ENCODE results near the gene TST. TPM values are rescaled to one million over a fixed set of nuclear protein-coding genes. Genes with fewer than 3 reads are reported as not detected.

TST gene
- total RNA-seq, 1 experiment from 2014 or later: 11.5 TPM

DNA sequence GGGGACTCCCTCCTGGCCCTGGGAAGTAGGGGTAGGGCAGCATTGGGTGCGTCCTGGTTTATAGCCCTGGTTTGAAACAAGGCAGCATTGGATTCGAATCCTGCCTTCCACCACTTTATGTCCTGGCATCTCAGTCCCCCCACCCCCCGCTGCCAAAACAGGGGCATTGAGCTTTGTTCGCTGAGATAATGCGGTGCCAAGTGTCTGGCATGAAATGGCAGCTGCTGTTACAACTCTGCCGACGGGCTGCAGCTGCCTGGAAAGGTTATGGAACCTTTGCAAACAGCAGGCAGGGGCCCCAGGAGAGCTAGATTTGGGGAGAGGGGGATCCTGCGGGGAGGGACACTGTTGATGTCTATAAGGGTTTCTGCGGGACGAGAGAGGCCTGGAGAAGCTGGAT, 1.9 kb downstream of the TST start:
- DNase-seq (ENCODE audit: extremely low read depth, low read depth): no peak

GRCh38 chr22:37016134-37016910, 2.9 kb downstream of the TST start:
- no peak for DNase-seq (ENCODE audit: extremely low read depth, low read depth)

GRCh38 chr22:37015587-37015878, 3.7 kb downstream of the TST start:
- DNase-seq (ENCODE audit: extremely low read depth, low read depth): no peak

GRCh38 chr22:37014835-37015586, 4.2 kb downstream of the TST start:
- no peak for DNase-seq (ENCODE audit: extremely low read depth, low read depth)

- DNase-seq (ENCODE audit: extremely low read depth, low read depth): no peak
These were observed 4.8 kb downstream of the TST start for GRCh38 chr22:37014415-37014806.

DNA sequence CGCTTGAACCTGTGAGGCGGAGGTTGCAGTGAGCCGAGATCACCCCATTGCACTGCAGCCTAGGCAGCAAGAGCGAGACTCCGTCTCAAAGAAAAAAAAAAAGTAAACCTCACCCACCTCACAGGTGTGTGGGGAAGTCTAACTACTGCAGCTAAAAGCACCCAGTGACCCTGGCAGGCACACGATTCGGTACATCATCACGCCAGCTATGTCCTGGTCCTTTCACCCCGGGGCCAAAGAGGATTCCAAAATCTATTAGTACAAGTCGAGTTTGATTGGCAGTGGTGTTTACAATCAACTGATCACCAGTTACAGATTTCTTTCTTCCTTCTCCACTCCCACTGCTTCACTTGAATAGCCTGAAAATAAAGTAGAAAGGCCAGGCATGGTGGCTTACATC, 6.3 kb downstream of the TST start:
- no peak for DNase-seq (ENCODE audit: extremely low read depth, low read depth)

DNA sequence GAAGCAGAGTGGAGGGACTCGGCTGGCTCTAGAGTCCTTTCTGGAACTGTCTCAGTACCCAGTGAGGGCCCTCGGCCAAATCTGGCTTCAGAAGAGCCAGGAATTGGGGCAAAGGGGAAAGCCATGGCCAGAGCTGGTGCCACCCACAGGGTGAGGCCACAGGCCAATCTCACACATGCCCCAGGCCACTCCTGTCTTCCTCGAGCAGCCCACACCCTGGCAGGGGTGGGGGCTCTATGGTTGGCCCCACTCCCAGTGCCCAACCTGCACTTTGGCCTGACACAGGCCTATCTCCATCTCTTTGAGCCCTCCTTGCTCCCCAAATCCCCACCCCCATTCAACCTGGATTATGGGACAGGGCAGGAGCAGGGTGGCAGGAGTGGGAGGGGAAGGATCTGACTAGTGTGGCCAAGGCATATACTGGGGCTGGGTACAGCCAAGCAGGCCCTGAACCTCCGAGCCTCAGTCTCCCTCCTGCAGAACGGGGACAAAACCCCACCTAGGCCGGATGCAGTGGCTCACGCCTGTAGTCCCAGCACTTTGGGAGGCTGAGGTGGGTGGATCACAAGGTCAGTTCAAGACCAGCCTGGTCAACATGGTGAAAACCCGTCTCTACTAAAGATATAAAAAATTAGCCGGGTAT, 6.9 kb downstream of the TST start:
- DNase-seq (ENCODE audit: extremely low read depth, low read depth): no peak

GRCh38 chr22:37011472-37011871, 7.8 kb downstream of the TST start:
- DNase-seq (ENCODE audit: extremely low read depth, low read depth): no peak

GRCh38 chr22:37010976-37011375, 8.3 kb downstream of the TST start:
- DNase-seq (ENCODE audit: extremely low read depth, low read depth): no peak

DNA sequence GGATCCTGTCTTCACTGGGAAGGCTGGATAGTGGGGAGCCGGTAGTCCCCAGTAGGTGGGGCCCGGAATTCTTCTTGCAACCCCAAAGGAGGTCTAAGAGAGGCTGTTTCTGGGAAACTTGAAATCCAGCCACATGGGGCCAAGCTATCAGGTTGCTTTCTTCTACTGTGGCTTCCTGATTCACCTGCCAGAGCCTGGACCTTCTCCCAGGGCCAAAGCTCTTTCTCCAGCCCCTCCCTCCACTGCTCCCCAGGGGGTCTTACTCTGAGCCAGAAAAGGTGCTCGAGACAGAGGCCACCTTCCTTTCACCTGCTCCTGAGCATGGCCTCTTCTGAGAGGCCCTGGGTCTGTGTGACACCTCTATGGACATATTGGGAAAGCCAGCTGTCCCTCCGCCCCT, 9.1 kb downstream of the TST start:
- no peak for DNase-seq (ENCODE audit: extremely low read depth, low read depth)

- DNase-seq (ENCODE audit: extremely low read depth, low read depth): no peak
These were observed 9.8 kb downstream of the TST start for GRCh38 chr22:37009490-37009889.

GRCh38 chr22:37008365-37008764, 10.9 kb downstream of the TST start:
- DNase-seq (ENCODE audit: extremely low read depth, low read depth): no peak

- no peak for DNase-seq (ENCODE audit: extremely low read depth, low read depth)
These were observed 11.6 kb downstream of the TST start for GRCh38 chr22:37007651-37008050.

DNA sequence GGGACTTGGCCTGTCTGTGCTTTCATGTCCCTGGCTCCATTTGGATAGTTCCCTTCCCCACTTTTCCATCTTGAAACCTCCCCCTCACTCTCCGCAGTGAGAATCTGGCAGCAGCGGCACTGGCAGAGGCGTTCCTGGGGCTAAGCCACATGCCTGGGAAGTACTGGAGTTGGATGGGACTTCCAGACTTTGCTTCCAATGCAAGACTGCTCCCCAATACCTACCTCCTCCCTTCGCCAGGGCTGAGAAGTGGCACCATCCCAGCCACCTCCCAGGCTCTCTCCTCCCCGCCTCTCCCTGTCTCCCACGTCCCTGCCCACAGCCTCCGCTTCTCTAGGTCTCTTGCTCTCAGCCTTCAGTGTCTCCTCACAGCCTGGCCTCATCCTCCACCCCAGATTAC, 16.6 kb downstream of the TST start:
- DNase-seq (ENCODE audit: extremely low read depth, low read depth): no peak

DNA sequence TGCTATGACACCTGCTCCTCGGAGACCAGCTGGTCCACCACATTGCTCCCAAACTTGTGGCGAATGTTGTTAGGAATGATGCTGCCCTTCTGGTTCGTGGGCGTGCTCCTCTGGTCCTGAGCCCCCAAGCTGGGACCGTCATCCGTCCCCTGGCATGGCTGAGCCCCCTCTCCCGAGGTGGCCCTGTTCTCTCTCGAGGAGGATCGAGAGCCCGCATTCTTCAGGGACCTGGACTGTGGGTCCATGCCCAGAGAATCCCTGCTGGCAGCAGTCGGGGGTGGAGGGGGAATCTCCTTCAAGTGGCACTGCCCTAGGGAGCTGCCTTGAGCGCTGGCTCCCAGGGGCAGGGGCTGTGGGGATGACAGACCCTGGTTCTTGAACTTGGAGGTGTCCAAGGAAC, 17.4 kb downstream of the TST start:
- no peak for DNase-seq (ENCODE audit: extremely low read depth, low read depth)

DNA sequence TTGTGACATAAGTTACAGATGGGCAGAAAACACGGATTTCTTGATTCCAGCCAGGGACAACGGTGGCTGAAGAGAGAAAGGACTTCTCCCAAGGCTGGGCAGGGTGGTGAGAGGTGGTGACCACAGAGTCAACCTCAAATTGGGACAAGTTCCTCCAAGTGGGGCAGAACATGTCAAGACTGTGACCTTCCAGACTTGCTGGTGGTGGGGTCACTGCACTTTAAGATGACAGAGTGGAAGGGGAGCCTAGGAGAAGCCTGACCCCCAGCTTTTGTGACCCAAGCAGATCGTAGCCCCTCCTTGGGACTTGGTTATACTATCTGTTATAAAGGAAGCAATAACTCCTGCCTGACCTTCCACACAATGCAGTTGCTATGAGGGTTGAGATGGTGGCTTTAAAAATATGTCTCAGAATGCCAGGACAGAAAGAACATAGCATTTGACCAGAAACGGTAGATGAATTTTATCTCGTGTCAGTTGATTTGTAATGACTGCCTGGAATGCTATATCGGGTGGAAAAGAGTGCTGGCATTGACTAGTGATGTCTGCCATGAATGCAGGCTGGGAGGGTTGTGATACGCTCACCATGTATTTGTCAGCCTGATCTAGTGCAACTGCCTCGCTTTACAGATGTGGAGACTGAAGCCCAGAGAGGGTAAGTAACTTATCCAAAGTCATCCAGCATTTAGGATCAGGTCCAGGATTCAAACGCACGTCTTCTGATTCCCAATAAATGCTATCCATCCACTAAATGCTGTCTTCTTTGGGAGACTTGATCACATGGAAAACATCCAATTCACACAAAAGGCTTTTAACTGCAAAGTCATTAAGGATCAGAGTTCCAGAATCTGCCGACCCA, 18.3 kb downstream of the TST start:
- DNase-seq (ENCODE audit: extremely low read depth, low read depth): no peak

DNA sequence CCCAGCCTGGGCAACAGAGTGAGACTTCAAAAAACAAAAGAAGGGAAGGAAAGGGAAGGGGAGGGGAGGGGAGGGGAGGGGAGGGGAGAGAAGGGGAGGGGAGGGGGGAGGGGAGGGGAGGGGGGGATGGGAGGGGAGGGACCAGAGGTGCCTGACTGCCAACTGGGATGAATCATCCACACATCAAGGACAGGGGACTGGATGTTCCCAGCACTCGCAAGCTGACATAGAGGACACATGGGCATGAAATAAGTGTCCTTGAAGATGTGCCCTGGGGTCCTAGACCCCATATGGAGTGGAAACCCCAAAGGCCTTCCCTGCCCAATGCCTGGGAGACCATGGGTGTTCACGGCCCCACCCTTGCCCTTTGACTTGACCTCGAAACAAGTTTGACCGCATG, 19.8 kb downstream of the TST start:
- DNase-seq (ENCODE audit: extremely low read depth, low read depth): no peak

DNA sequence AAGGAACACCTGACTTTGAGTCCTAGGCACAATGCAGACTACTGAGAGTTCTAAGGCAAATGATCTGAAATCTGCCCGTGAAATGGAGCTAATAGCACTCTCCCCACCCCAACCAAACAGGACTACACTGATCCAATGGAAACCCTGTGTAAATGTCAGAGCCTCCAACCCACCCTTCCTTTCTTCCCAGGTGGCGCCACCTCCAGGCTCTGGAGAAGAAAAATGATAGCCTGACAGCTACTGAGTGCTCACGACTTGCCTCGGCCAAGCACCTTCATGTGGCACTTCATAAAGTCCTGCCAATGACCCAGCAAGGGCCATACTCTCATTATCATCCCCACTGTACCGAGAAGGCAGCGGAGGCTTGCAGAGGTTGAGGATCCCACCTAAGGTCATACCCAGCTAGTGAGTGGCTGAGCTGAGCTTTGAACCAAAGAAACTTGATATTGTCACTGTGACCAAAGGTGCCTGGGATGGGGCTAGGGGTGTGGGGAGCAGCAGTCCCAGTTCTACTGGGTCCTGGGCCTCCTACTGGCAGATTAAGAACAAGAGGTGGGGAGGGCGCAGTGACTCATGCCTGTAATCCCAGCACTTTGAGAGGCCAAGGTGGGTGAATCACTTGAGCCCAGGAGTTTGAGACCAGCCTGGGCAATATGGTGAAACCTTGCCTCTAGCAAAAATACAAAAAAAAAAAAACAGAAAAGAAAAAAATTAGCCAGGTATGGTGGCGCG, 20.5 kb downstream of the TST start:
- no peak for DNase-seq (ENCODE audit: extremely low read depth, low read depth)

GRCh38 chr22:36997746-36998145, 21.5 kb downstream of the TST start:
- DNase-seq (ENCODE audit: extremely low read depth, low read depth): no peak

DNA sequence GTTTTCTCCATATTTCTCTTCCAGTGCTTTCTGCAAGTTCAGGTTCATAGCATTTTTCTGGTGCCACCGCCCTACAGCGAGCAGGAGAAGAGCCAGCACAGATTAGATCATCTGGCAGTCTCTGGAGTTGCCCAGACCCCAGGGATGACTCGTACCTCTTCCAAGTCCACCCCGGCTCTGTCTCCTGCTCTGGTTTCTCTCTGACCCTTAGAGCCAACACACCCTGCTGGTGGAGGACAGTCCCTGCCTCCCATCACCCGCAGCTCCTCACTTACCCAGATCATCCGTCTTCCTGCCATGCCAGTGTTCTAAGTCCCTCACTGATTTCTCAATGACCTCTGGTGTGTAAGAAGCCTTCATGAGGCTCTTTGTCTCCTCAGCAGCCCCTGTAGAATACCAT, 28.0 kb downstream of the TST start:
- no peak for DNase-seq (ENCODE audit: extremely low read depth, low read depth)

Data from NCI-H460 (cell line).